Sigmoid colon (tissue), 3 donors: Measurements from ENCODE around the gene HELZ2.

ENCODE experiments used
- CTCF ChIP-seq, 4 experiments: fragments of 450-650 bp in 3 of 4; fragments of 200-600 bp in 1 of 4; IDR thresholded peaks; one replicate each; pipeline ENCODE4 v1.5.1; 2016 to 2019; ENCODE audit warnings: antibody characterized with exemption in 4 of 4, mild to moderate bottlenecking in 3 of 4, moderate library complexity in 2 of 4
- POLR2A ChIP-seq, 2 donors: fragments of 450-650 bp; IDR thresholded peaks; one replicate each; pipeline ENCODE4 v1.6.1; 2016; ENCODE audit warnings: antibody characterized with exemption in 2 of 2, mild to moderate bottlenecking in 2 of 2, moderate library complexity in 2 of 2

GRCh38 chr20:63553933-63554290 is 20.1 kb downstream of the HELZ2 start, which contains the start of gene FNDC11:
- TF ChIP-seq POLR2A (IDR thresholded peaks at IDR 0.05) (no peak), CTCF (IDR thresholded peaks at IDR 0.05) (no peak)
